Fibroblast of lung (primary cell): ENCODE results near the gene ING4.

Experiments
- CTCF ChIP-seq, 2 donors: IDR thresholded peaks in 1 of 2; conservative IDR thresholded peaks in 1 of 2; 1 replicate in 1 of 2; 2 replicates in 1 of 2; pipeline ENCODE4 v1.5.1; 2011 to 2012; ENCODE audit warnings: low read length in 2 of 2, control low read depth in 1 of 2, inconsistent platforms in 1 of 2, low read depth in 1 of 2, mild to moderate bottlenecking in 1 of 2
- EZH2 ChIP-seq: IDR thresholded peaks from 2 replicates; pipeline ENCODE4 v1.5.1; 2012; ENCODE audit warnings: low read length, control low read depth, mild to moderate bottlenecking; ENCODE audit errors: missing control alignments

DNA sequence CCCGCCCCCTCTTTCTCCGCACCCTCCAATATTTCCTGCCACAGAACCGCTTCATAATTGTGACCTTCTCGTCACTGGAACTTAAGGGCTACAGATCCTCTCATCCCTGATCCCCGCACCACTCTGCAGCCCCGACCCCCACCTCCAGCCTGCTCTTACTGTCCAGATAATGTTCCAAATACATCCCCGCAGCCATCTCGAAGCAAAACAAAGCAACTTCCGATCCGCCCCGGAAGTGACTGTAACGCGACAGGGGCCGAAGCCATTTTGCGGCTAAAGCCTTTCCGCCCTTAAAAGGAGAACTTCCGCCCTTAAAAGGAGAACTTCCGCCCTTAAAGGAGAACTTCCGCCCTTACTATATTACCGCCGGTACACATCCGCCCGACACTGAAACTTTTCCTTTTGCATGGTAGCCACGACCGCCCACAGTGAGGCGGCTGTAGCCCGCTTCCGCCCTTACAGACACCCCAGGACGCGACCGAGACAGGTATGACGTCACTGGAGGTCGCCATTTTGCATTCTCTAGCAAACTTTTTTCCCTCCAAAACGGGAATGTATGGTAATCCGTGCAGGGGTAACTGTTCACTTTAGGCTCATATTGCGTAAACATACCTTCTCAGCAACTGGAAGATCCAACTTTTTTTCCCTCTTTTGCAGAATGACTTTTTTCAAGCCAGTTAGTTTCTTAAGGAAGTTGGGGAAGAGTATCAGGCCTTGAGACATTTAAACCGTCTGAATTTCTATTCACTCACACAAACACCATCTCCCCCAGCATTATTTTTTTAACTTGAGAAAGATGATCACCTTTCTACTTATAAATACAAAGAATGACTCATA is at the start of gene ING4:
- TF ChIP-seq CTCF (conservative IDR thresholded peaks at IDR 0.05 in 1 of 2, IDR thresholded peaks at IDR 0.05 in 1 of 2; ENCODE audit: low read depth in 1 of 2, low read length in 2 of 2): no peak
- TF ChIP-seq EZH2: no peak
